HepG2 (cell line): Measurements from ENCODE around the gene SLC4A11. TPM values are rescaled to one million over a fixed set of nuclear protein-coding genes. Genes with fewer than 3 reads are reported as not detected.
A peak's percentile ranks its signal among the peaks of the same experiment; 100 is the strongest.

Source experiments
- CSRNP1 ChIP-seq: sonication (generic); formaldehyde crosslinking; IDR thresholded peaks from 2 replicates; pipeline ENCODE4 v1.8.1; 2023; ENCODE audit warnings: mild to moderate bottlenecking, missing genetic modification reagents
- FOXP4 ChIP-seq: sonication (generic); formaldehyde crosslinking; IDR thresholded peaks from 2 replicates; pipeline ENCODE4 v1.4.0; 2020; ENCODE audit warnings: missing genetic modification reagents
- LCORL ChIP-seq, 2 experiments: fragments of 450-650 bp in 1 of 2; sonication (generic) in 1 of 2; formaldehyde crosslinking in 1 of 2; IDR thresholded peaks; 2 replicates each; pipeline versions ENCODE4 v1.5.0 to v1.6.1; 2017 to 2020; ENCODE audit warnings: antibody characterized with exemption in 1 of 2, missing genetic modification reagents in 1 of 2
- NFYB ChIP-seq: sonication (generic); formaldehyde crosslinking; IDR thresholded peaks from 2 replicates; pipeline ENCODE4 v1.4.0; 2020; ENCODE audit warnings: missing genetic modification reagents
- NR0B2 ChIP-seq: sonication (generic); formaldehyde crosslinking; IDR thresholded peaks from 2 replicates; pipeline ENCODE4 v1.4.0; 2020; ENCODE audit warnings: mild to moderate bottlenecking, missing genetic modification reagents
- PAWR ChIP-seq: sonication (generic); formaldehyde crosslinking; IDR thresholded peaks from 2 replicates; pipeline ENCODE4 v1.4.0; 2020; ENCODE audit warnings: missing genetic modification reagents, mild to moderate bottlenecking, borderline replicate concordance
- PRDM4 ChIP-seq: sonication (generic); formaldehyde crosslinking; IDR thresholded peaks from 2 replicates; pipeline ENCODE4 v1.9.0; 2021; ENCODE audit warnings: missing genetic modification reagents, borderline replicate concordance
- SMAD1 ChIP-seq: sonication (generic); formaldehyde crosslinking; IDR thresholded peaks from 2 replicates; pipeline ENCODE4 v1.4.0; 2020; ENCODE audit warnings: missing genetic modification reagents, low read depth, mild to moderate bottlenecking, borderline replicate concordance
- SRSF4 ChIP-seq: fragments of 200-400 bp; formaldehyde crosslinking; IDR thresholded peaks from one replicate; pipeline ENCODE4 v1.6.1; 2018; ENCODE audit warnings: mild to moderate bottlenecking, low read depth, low read length, moderate library complexity; ENCODE audit not compliant: poor library complexity, severe bottlenecking
- TCF12 ChIP-seq, 2 experiments: fragments of 450-650 bp in 1 of 2; sonication (generic) in 1 of 2; formaldehyde crosslinking in 1 of 2; IDR thresholded peaks; 2 replicates each; pipeline versions ENCODE4 v1.6.1 to v1.8.0; 2017 to 2022; ENCODE audit warnings: antibody characterized with exemption in 1 of 2, mild to moderate bottlenecking in 1 of 2, missing genetic modification reagents in 1 of 2, moderate library complexity in 1 of 2
- YEATS2 ChIP-seq: sonication (generic); formaldehyde crosslinking; IDR thresholded peaks from 2 replicates; pipeline ENCODE4 v1.4.0; 2020; ENCODE audit warnings: missing genetic modification reagents, borderline replicate concordance
- ZFY ChIP-seq: sonication (generic); formaldehyde crosslinking; IDR thresholded peaks from 2 replicates; pipeline ENCODE4 v1.4.0; 2020; ENCODE audit warnings: missing genetic modification reagents
- ZKSCAN1 ChIP-seq: fragments of 150-350 bp; IDR thresholded peaks from 2 replicates; pipeline ENCODE4 v1.6.1; 2014; ENCODE audit warnings: low read length
- ZNF350 ChIP-seq: sonication (generic); formaldehyde crosslinking; IDR thresholded peaks from 2 replicates; pipeline ENCODE4 v1.4.0; 2020; ENCODE audit warnings: mild to moderate bottlenecking, low read depth, missing genetic modification reagents, borderline replicate concordance
- ZNF879 ChIP-seq: sonication (generic); formaldehyde crosslinking; IDR thresholded peaks from 2 replicates; pipeline ENCODE4 v1.8.1; 2023; ENCODE audit warnings: missing genetic modification reagents
- polyA plus RNA-seq, 8 experiments: library from polyadenylated mRNA; depleted of rRNA in 3 of 8; stranded (reverse) in 7 of 8; unstranded in 1 of 8; fragments of >200 nt; fragmentation: Illumina TruSeq in 4 of 8; extraction: Trizol in 4 of 8; gene quantifications; 2 replicates each; pipeline versions ENCODE4 v1.2.1 to v1.2.3, GENCODE V29; 2011 to 2016; ENCODE audit warnings: low read depth in 4 of 8, missing spikeins in 1 of 8, mixed read lengths in 1 of 8; ENCODE audit not compliant: insufficient read depth in 1 of 8
- total RNA-seq, 5 experiments: library from RNA; depleted of rRNA; stranded (reverse); fragments of >200 nt; fragmentation: Illumina TruSeq; extraction: Trizol; gene quantifications; 2 replicates each; pipeline ENCODE4 v1.2.3, GENCODE V29; 2016; ENCODE audit warnings: low read depth in 1 of 5

Gene SLC4A11
- total and polyA plus RNA-seq, 2 of the 13 experiments (the other 11 are each of a cell fraction or from before 2014, with no cell fraction given) = 3.9 to 27.0 TPM

- TF ChIP-seq LCORL (IDR thresholded peaks at IDR 0.05) (0 out of 2 replicates have a peak, but pooled peaks have one; percentile 7), LCORL (CRISPR knock-in tag; IDR thresholded peaks at IDR 0.05) (peak; percentile 51; the same call in 1 of the 2 replicates), NFYB (CRISPR knock-in tag) (no peak; the same call in 1 of the 2 replicates), NR0B2 (CRISPR knock-in tag) (0 out of 2 replicates have a peak, but pooled peaks have one; percentile 15), CSRNP1 (0 out of 2 replicates have a peak, but pooled peaks have one; percentile 60), FOXP4 (peak; percentile 96), SRSF4 (no peak), ZNF350 (CRISPR knock-in tag) (no peak; the same call in 1 of the 2 replicates), ZNF879 (CRISPR knock-in tag) (no peak), SMAD1 (0 out of 2 replicates have a peak, but pooled peaks have one; percentile 34), ZFY (CRISPR knock-in tag) (peak; percentile 40), PRDM4 (CRISPR knock-in tag) (0 out of 2 replicates have a peak, but pooled peaks have one; percentile 28), TCF12 (IDR thresholded peaks at IDR 0.05) (no peak), TCF12 (CRISPR knock-in tag; IDR thresholded peaks at IDR 0.05) (peak; percentile 83; the same call in 1 of the 2 replicates), PAWR (CRISPR knock-in tag) (peak; percentile 33; the same call in 1 of the 2 replicates), YEATS2 (CRISPR knock-in tag) (peak; percentile 53; the same call in 1 of the 2 replicates), ZKSCAN1 (no peak)
Observed at GRCh38 chr20:3224681-3225421, 14.1 kb downstream of the SLC4A11 start (continued).
